BJ (cell line): Measurements from ENCODE around the gene PKP2. TPM values are rescaled to one million over a fixed set of nuclear protein-coding genes. Genes with fewer than 3 reads are reported as not detected.

Experiments
- CTCF ChIA-PET: fragments of 350-600 bp; formaldehyde crosslinking; extraction: SDS; loops from one replicate; lab custom pipeline; 2021; ENCODE audit warnings: antibody characterized with exemption, inconsistent platforms; lab: Yijun Ruan, JAX
- POLR2A ChIA-PET: fragments of 300-600 bp; sonication (Branson Sonifier 250); formaldehyde crosslinking; extraction: SDS; loops from one replicate; lab custom pipeline; 2021; ENCODE audit warnings: antibody characterized with exemption; lab: Charles Lee
- DNase-seq: peaks from one replicate; pipeline ENCODE4 v3.0.0-alpha.2; 2011; ENCODE audit warnings: low read depth
- H3K27me3 ChIP-seq: 2 replicates; pipeline ENCODE4 v1.6.0; 2011; ENCODE audit warnings: low read length; ENCODE audit not compliant: control insufficient read depth, insufficient read depth
- H3K36me3 ChIP-seq: 2 replicates; pipeline ENCODE4 v1.5.1; 2011; ENCODE audit warnings: low read length; ENCODE audit not compliant: control insufficient read depth, insufficient read depth
- H3K4me3 ChIP-seq: 2 replicates; pipeline ENCODE4 v1.5.1; 2011; ENCODE audit warnings: low read depth, mild to moderate bottlenecking, control low read depth, low read length
- CTCF ChIP-seq: IDR thresholded peaks from 2 replicates; pipeline ENCODE4 v1.5.1; 2011; ENCODE audit warnings: low read depth, mild to moderate bottlenecking, control low read depth, inconsistent platforms, low read length, moderate library complexity; ENCODE audit not compliant: insufficient read depth
- polyA plus RNA-seq: library from polyadenylated mRNA; depleted of rRNA; stranded (reverse); fragments of >200 nt; gene quantifications from 2 replicates; pipeline ENCODE4 v1.2.3, GENCODE V29; 2011

The PKP2 gene
- polyA plus RNA-seq, 1 experiment: 0.04 TPM

DNA sequence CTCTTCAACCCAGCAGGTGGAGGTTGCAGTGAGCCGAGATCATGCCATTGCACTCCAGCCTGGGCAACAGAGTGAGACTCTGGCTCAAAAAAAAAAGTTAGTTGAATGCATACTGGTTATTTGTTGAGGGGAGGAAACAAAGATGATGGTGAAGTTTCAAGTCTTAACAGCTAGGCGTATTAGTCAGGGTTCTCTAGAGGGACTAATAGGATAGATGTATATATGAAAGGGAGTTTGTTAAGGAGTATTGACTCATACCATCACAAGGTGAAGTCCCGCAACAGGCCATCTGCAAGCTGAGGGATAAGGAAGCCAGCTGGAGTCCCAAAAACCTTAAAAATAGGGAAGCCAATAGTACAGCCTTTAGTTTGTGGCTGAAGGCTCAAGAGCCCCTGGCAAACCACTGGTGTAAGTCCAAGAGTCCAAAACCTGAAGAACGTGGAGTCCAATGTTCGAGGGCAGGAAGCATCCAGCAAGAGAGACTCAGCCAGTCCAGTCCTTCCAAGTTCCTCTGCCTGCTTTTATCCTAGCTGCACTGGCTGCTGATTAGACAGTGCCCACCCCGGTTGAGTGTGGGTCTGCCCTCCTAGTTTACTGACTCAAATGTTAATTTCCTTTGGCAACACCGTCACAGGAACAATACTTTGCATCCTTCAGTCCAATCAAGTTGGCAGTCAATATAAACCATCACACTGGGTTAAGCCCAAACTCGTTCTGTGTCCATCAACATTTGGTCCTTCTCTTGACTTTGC is 26.1 kb upstream of the PKP2 start:
- DNase-seq: no peak
- Histone ChIP-seq H3K36me3 (no peaks in the 10 kb centered on the region), H3K4me3 (no peak overlapping the region), H3K27me3 (no peaks in the 10 kb centered on the region)
- ChIA-PET POLR2A (no interaction called here), CTCF (no interaction called here)
- TF ChIP-seq CTCF: no peak

GRCh38 chr12:32921397-32921796 is 24.8 kb upstream of the PKP2 start:
- no peaks in the 10 kb centered on the region for H3K36me3 ChIP-seq
- DNase-seq: no peak
- POLR2A ChIA-PET: no interaction called here
- TF ChIP-seq CTCF: no peak
- CTCF ChIA-PET: no interaction called here
- no peaks in the 10 kb centered on the region for H3K27me3 ChIP-seq
- no peak overlapping the region for H3K4me3 ChIP-seq

GRCh38 chr12:32920506-32921085 is 24.0 kb upstream of the PKP2 start:
- DNase-seq: no peak
- H3K4me3 ChIP-seq: no peak overlapping the region
- H3K27me3 ChIP-seq: no peaks in the 10 kb centered on the region
- TF ChIP-seq CTCF: no peak
- ChIA-PET POLR2A (no interaction called here), CTCF (no interaction called here)
- H3K36me3 ChIP-seq: no peaks in the 10 kb centered on the region

DNA sequence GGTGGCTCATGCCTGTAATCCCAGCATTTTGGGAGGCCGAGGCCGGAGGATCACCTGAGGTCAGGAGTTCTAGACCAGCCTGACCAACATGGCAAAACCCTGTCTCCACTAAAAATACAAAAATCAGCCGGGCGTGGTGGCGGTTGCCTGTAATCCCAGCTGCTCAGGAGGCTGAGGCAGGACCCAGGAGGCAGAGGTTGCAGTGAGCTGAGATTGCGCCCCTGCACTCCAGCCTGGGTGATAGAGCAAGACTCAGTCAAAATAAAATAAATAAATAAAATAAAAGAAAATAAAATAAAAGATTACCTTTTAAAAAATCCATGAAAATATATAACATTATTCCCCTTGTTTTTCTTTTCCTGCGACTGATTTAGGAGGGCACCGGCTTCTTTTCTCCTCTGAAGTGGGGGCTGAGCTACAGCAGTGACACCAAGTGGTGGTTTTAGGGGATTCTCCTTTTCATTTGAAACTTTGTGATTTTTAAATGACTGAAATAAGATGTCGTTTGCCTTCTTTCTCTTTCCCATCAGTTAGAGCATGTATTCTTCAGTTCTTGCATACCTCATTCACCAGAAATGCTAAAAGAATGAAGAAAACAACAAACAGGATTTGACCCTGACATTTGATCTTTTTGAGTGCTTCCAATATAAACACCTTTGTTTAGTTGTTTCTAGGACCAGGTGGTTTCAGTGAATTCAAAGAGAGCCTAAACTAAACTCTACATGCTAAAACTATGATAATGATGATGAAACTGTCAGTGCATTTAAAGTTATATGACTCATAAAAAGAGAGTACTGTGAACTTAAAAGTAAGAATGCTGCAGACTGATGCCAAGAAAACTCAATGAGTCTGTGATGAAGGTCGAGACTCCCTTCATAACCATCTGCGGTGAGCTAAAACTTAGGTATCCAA is 22.6 kb upstream of the PKP2 start:
- no peaks in the 10 kb centered on the region for H3K36me3 ChIP-seq
- ChIA-PET CTCF (interaction anchor here (0.6 kb wide), 1 partner anchor 1310 kb away, joined by 3 read pairs; no protein-coding TSS in a partner anchor), POLR2A (no interaction called here)
- TF ChIP-seq CTCF: no peak
- no peak for DNase-seq
- no peaks in the 10 kb centered on the region for H3K27me3 ChIP-seq
- no peak overlapping the region for H3K4me3 ChIP-seq

DNA sequence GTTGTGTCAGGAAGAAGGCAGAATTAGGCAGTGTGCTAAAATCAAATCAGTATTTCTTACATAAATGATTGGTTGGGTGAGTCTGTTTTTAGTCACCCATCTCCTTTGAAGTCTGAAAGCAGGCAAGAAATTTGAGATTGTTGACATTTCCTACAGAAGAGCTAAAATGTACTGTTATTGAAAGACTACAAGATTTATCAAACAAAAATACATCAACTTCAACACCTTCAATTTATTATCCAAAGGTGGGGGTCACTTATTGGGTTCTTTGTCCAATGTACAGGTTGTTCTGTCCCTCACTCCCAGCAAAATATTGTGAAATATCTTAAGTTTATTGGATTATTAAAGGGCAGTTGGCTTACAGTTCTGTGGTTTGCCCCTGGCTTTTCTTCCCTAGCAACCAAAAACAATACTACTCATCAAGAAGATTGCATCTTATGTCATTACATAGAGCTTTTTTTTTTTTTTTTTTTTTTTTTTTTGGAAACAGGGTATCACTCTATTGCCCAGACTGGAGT is 20.6 kb upstream of the PKP2 start:
- H3K4me3 ChIP-seq: no peak overlapping the region
- no peak for TF ChIP-seq CTCF
- POLR2A ChIA-PET: no interaction called here
- no peaks in the 10 kb centered on the region for H3K27me3 ChIP-seq
- no peaks in the 10 kb centered on the region for H3K36me3 ChIP-seq
- CTCF ChIA-PET: no interaction called here
- DNase-seq: no peak
